ENCODE results near the gene DOK4.
A peak's percentile ranks its signal among the peaks of the same experiment; 100 is the strongest.

Gene DOK4

GRCh38 chr16:57485916-57486857 is at the start of gene DOK4:
Gene DOK4, minus strand, starts transcription at chr16:57486493. Its CDS starts 6,986 bp downstream, at chr16:57479507.
- peak within 1 kb of the TSS; percentile 93 for H3K4me3 ChIP-seq
- peak within 1 kb of the TSS; percentile 82 to 92 for H3K27ac ChIP-seq
- DNase-seq (ENCODE audit: low spot score): peak; percentile 90
- TF ChIP-seq, protein P1, sequence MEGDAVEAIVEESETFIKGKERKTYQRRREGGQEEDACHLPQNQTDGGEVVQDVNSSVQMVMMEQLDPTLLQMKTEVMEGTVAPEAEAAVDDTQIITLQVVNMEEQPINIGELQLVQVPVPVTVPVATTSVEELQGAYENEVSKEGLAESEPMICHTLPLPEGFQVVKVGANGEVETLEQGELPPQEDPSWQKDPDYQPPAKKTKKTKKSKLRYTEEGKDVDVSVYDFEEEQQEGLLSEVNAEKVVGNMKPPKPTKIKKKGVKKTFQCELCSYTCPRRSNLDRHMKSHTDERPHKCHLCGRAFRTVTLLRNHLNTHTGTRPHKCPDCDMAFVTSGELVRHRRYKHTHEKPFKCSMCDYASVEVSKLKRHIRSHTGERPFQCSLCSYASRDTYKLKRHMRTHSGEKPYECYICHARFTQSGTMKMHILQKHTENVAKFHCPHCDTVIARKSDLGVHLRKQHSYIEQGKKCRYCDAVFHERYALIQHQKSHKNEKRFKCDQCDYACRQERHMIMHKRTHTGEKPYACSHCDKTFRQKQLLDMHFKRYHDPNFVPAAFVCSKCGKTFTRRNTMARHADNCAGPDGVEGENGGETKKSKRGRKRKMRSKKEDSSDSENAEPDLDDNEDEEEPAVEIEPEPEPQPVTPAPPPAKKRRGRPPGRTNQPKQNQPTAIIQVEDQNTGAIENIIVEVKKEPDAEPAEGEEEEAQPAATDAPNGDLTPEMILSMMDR (IDR thresholded peaks at IDR 0.05): no peak

DNA sequence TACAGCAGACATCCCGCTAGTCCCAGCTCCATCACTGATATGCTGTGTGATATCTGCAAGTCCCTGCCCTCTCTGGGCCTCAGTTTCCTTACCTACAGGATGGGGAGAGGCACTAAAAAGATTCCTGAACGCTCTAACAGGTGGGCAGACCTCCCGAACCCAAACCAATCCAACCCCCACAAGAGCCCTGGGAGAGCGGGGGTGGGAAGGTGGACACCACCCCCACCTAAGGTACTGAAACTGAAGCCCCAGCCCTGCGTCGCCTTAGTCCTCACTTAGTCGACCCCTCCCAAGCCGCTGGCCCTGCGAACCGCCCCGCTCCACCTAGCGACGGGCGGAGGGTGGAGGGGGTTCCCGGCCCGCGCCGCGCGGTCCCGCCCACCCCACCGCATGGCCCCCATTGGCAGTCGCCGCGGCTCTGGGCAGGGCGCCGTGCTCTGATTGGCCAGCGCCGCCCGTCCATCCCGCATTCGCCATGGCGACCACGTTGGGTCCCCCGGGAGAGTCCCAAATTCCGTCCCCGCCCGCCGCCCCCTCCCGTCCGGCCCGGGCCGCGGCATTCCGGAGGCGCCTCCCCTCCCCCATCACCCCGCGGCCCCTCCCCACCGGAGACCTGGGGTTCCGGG is 49.5 kb upstream of the DOK4 start:
- peak; percentile 95 for DNase-seq (ENCODE audit: low spot score)
- TF ChIP-seq, protein P1 (IDR thresholded peaks at IDR 0.05): no peak
- Histone ChIP-seq H3K27ac (peak overlapping the region; percentile 84 to 98), H3K4me3 (peak overlapping the region; percentile 99)

DNA sequence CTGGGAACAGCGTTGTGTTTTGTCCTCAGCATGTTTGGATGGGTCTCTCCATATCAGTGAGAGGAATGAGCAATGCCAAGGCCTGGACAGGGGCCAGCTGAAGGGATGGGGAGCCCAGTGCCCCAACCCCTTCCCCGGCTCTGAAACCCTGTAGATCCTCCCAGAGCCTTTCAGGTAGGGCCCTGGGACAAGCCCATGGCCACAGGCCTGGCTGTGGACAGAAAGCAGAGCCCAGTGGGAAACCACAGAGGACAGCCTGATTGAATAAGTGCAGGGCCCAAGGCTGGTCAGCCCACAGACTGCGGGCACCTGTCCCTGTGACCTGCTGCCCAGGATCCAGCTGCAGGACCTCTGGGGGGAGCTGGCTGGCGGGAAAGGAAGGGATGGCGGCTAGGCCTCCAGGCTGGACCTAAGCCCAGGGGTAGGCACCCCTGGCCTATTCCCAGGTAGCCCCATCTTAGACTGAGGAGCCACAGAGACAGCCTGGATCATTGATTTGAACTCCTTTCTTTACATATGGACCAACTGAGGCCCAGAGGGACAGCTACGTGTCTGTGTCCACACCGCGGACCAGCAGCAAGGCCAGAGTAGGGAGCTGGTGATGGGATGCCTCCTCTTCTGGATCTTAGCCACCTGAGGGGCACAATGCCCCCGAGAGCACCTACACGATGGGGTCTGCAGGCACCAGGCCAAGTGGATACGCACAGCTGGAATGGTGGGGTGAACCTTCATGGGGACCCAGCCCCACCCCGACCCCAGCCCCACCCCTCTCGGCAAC is 48.8 kb upstream of the DOK4 start:
- peak; percentile 74 for DNase-seq (ENCODE audit: low spot score)
- Histone ChIP-seq H3K27ac (peak overlapping the region; percentile 84 to 98), H3K4me3 (peak overlapping the region; percentile 99)
- TF ChIP-seq, protein P1 (IDR thresholded peaks at IDR 0.05): no peak

GRCh38 chr16:57534337-57534880 is 48.1 kb upstream of the DOK4 start:
- Histone ChIP-seq H3K27ac (peak overlapping the region in 1 of 2 donors; percentile 98), H3K4me3 (peak overlapping the region; percentile 99)
- DNase-seq (ENCODE audit: low spot score): peak; percentile 72
- TF ChIP-seq, protein P1 (IDR thresholded peaks at IDR 0.05): no peak

- Histone ChIP-seq H3K27ac (peak overlapping the region in 1 of 2 donors; percentile 98), H3K4me3 (peak overlapping the region; percentile 59)
- DNase-seq (ENCODE audit: low spot score): peak; percentile 74
- TF ChIP-seq, protein P1 (IDR thresholded peaks at IDR 0.05): no peak
Measured at GRCh38 chr16:57533431-57534336, 47.4 kb upstream of the DOK4 start.

GRCh38 chr16:57532266-57532625 is 46.0 kb upstream of the DOK4 start:
- H3K4me3 ChIP-seq: peak overlapping the region; percentile 59
- H3K27ac ChIP-seq: no peak overlapping the region
- TF ChIP-seq, protein P1 (IDR thresholded peaks at IDR 0.05): no peak
- peak; percentile 72 for DNase-seq (ENCODE audit: low spot score)

All from coronary artery (tissue), 2 donors.